HG02588 (cell line): ENCODE measurements around the gene ASTN2.

Source experiments
- ATAC-seq: cut with Tn5 transposase; IDR thresholded peaks from one replicate; pipeline ENCODE4 v1.9.1; 2021; ENCODE audit warnings: mild to moderate bottlenecking, moderate library complexity; ENCODE audit not compliant: unreplicated experiment

Gene ASTN2

GRCh38 chr9:116689486-116690032 lies 725.3 kb downstream of the ASTN2 start:
- no peak for ATAC-seq

GRCh38 chr9:116688806-116689485 lies 725.9 kb downstream of the ASTN2 start:
- no peak for ATAC-seq

GRCh38 chr9:116687754-116688135 lies 727.1 kb downstream of the ASTN2 start:
- no peak for ATAC-seq

GRCh38 chr9:116687074-116687753 lies 727.6 kb downstream of the ASTN2 start, which contains the start of gene TRIM32:
Gene TRIM32, plus strand, starts transcription at chr9:116687305. Its CDS starts 10,438 bp downstream, at chr9:116697743.
- peak; percentile 99 for ATAC-seq

GRCh38 chr9:116686693-116687073 lies 728.2 kb downstream of the ASTN2 start:
- peak; percentile 43 for ATAC-seq

- ATAC-seq, result no peak
Measured at GRCh38 chr9:116686135-116686534, 728.7 kb downstream of the ASTN2 start.

- no peak for ATAC-seq
Measured at GRCh38 chr9:116685166-116685565, 729.7 kb downstream of the ASTN2 start.

- ATAC-seq, result no peak
Measured at GRCh38 chr9:116683535-116683934, 731.3 kb downstream of the ASTN2 start.

- ATAC-seq, result no peak
Measured at GRCh38 chr9:116674210-116674980, 740.5 kb downstream of the ASTN2 start.

GRCh38 chr9:116673375-116673774 lies 741.5 kb downstream of the ASTN2 start:
- ATAC-seq, result no peak

- ATAC-seq, result no peak
Measured at GRCh38 chr9:116671605-116672004, 743.3 kb downstream of the ASTN2 start.

- no peak for ATAC-seq
Measured at GRCh38 chr9:116668970-116669695, 745.7 kb downstream of the ASTN2 start.

- ATAC-seq, result no peak
Measured at GRCh38 chr9:116663581-116663980, 751.3 kb downstream of the ASTN2 start.

GRCh38 chr9:116662646-116663310 lies 752.1 kb downstream of the ASTN2 start:
- no peak for ATAC-seq

GRCh38 chr9:116661037-116661954 lies 753.6 kb downstream of the ASTN2 start:
- peak; percentile 58 for ATAC-seq

GRCh38 chr9:116658265-116658664 lies 756.6 kb downstream of the ASTN2 start:
- no peak for ATAC-seq

- ATAC-seq, result no peak
Measured at GRCh38 chr9:116656977-116657376, 757.9 kb downstream of the ASTN2 start.

GRCh38 chr9:116656501-116656971 lies 758.3 kb downstream of the ASTN2 start:
- no peak for ATAC-seq

GRCh38 chr9:116654059-116654355 lies 760.9 kb downstream of the ASTN2 start:
- ATAC-seq, result no peak
